IPS-18a (cell line): ENCODE measurements around the gene CCL24.
"Not testable (repeated sequence)": the region's sequence is repeated elsewhere in the genome, so short reads cannot be mapped to it uniquely, and the experiment has no call there.

Source experiments
- H3K27ac ChIP-seq: one replicate; pipeline ENCODE4 v1.5.1; 2013; ENCODE audit warnings: low read length
- H3K27me3 ChIP-seq: one replicate; pipeline ENCODE4 v1.6.1; 2013; ENCODE audit warnings: mild to moderate bottlenecking, low read length; ENCODE audit not compliant: control insufficient read depth, insufficient read depth
- H3K36me3 ChIP-seq: one replicate; pipeline ENCODE4 v1.6.1; 2013; ENCODE audit warnings: low read depth, low read length; ENCODE audit not compliant: control insufficient read depth
- H3K4me1 ChIP-seq: one replicate; pipeline ENCODE4 v1.6.1; 2013; ENCODE audit warnings: low read depth, low read length; ENCODE audit not compliant: control insufficient read depth
- H3K4me3 ChIP-seq: one replicate; pipeline ENCODE4 v1.5.1; 2013; ENCODE audit warnings: low read length
- H3K9ac ChIP-seq: one replicate; pipeline ENCODE4 v1.6.1; 2013; ENCODE audit warnings: mild to moderate bottlenecking, low read length, moderate library complexity
- H3K9me3 ChIP-seq: one replicate; pipeline ENCODE4 v1.6.1; 2013; ENCODE audit warnings: low read depth, low read length; ENCODE audit not compliant: control insufficient read depth

Gene CCL24

GRCh38 chr7:75779035-75779434 lies 34.6 kb downstream of the CCL24 start:
- not testable (repeated sequence) for H3K9me3 ChIP-seq, H3K27ac ChIP-seq, H3K27me3 ChIP-seq, H3K36me3 ChIP-seq
- peaks cover 24% of the 10 kb centered on the region for H3K4me1 ChIP-seq
- H3K9ac ChIP-seq: peak overlapping the region; percentile 50
- H3K4me3 ChIP-seq: peak overlapping the region; percentile 46

GRCh38 chr7:75776295-75776971 lies 37.2 kb downstream of the CCL24 start:
- Histone ChIP-seq H3K27me3 (no peaks in the 10 kb centered on the region), H3K27ac (no peak overlapping the region), H3K4me3 (no peak overlapping the region), H3K36me3 (no peaks in the 10 kb centered on the region), H3K9me3 (no peaks in the 10 kb centered on the region), H3K9ac (no peak overlapping the region), H3K4me1 (peaks cover 14% of the 10 kb centered on the region)

GRCh38 chr7:75773958-75774357 lies 39.6 kb downstream of the CCL24 start:
- H3K27me3 ChIP-seq, H3K27ac ChIP-seq, H3K4me1 ChIP-seq, H3K4me3 ChIP-seq, H3K9ac ChIP-seq, H3K36me3 ChIP-seq, H3K9me3 ChIP-seq: not testable (repeated sequence)

GRCh38 chr7:75772081-75773077 lies 41.2 kb downstream of the CCL24 start, which contains the start of gene CCL26:
CCL26 (minus strand) TSS chr7:75772211; CDS start chr7:75772176, 35 bp downstream.
- no peaks in the 10 kb centered on the region for H3K9me3 ChIP-seq
- H3K4me1 ChIP-seq: peaks cover 5% of the 10 kb centered on the region
- H3K9ac ChIP-seq: no peak within 1 kb of the TSS
- H3K27me3 ChIP-seq: no peaks in the 10 kb centered on the region
- no peaks in the 10 kb centered on the region for H3K36me3 ChIP-seq
- no peak within 1 kb of the TSS for H3K27ac ChIP-seq
- H3K4me3 ChIP-seq: no peak within 1 kb of the TSS

GRCh38 chr7:75771224-75771623 lies 42.4 kb downstream of the CCL24 start:
- Histone ChIP-seq H3K9ac (no peak overlapping the region), H3K36me3 (no peaks in the 10 kb centered on the region), H3K4me1 (peaks cover 5% of the 10 kb centered on the region), H3K27ac (no peak overlapping the region), H3K9me3 (no peaks in the 10 kb centered on the region), H3K27me3 (no peaks in the 10 kb centered on the region), H3K4me3 (no peak overlapping the region)

- Histone ChIP-seq H3K9me3 (no peaks in the 10 kb centered on the region), H3K4me1 (no peaks in the 10 kb centered on the region), H3K27me3 (no peaks in the 10 kb centered on the region), H3K36me3 (no peaks in the 10 kb centered on the region), H3K27ac (no peak overlapping the region), H3K9ac (no peak overlapping the region), H3K4me3 (no peak overlapping the region)
Observed at GRCh38 chr7:75762350-75762917, 51.2 kb downstream of the CCL24 start.

GRCh38 chr7:75761801-75762200 lies 51.8 kb downstream of the CCL24 start:
- H3K36me3 ChIP-seq, H3K9me3 ChIP-seq, H3K27ac ChIP-seq, H3K27me3 ChIP-seq, H3K9ac ChIP-seq, H3K4me3 ChIP-seq, H3K4me1 ChIP-seq: not testable (repeated sequence)
